22Rv1 (cell line): ENCODE results near the gene DUSP19.

Source experiments
- ZFX ChIP-seq: fragments of 450-650 bp; IDR thresholded peaks from 2 replicates; pipeline ENCODE4 v1.6.1; 2017; ENCODE audit warnings: antibody characterized with exemption, borderline replicate concordance
- TF ChIP-seq, protein P1 (sequence below): fragments of 450-650 bp; IDR thresholded peaks from 2 replicates; pipeline ENCODE4 v1.5.1; 2017; ENCODE audit warnings: mild to moderate bottlenecking

DNA sequence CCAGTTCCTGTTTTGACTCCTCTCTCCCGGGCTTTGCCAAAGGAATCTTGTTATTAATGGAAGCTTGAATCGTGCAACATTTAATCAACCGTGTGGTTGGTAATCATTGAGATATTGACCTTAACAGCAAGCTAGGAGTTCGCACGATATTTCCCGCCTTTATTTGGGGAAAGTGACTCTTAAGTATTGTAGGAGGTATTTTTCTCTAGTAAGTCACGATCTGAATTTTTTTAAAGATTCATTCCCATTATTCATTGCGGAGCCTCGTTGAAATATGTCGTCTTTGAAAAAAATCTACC is 46.4 kb downstream of the DUSP19 start:
- TF ChIP-seq, protein P1, sequence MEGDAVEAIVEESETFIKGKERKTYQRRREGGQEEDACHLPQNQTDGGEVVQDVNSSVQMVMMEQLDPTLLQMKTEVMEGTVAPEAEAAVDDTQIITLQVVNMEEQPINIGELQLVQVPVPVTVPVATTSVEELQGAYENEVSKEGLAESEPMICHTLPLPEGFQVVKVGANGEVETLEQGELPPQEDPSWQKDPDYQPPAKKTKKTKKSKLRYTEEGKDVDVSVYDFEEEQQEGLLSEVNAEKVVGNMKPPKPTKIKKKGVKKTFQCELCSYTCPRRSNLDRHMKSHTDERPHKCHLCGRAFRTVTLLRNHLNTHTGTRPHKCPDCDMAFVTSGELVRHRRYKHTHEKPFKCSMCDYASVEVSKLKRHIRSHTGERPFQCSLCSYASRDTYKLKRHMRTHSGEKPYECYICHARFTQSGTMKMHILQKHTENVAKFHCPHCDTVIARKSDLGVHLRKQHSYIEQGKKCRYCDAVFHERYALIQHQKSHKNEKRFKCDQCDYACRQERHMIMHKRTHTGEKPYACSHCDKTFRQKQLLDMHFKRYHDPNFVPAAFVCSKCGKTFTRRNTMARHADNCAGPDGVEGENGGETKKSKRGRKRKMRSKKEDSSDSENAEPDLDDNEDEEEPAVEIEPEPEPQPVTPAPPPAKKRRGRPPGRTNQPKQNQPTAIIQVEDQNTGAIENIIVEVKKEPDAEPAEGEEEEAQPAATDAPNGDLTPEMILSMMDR, result no peak
- TF ChIP-seq ZFX, result no peak
